Eye (tissue), 1 donor: ENCODE data around the gene NOX5.
A peak's percentile ranks its signal among the peaks of the same experiment; 100 is the strongest.
"Not testable (repeated sequence)": the region's sequence is repeated elsewhere in the genome, so short reads cannot be mapped to it uniquely, and the experiment has no call there.

Source experiments
- DNase-seq: peaks from one replicate; pipeline ENCODE4 v3.0.0-alpha.2; 2015

The NOX5 gene

DNA sequence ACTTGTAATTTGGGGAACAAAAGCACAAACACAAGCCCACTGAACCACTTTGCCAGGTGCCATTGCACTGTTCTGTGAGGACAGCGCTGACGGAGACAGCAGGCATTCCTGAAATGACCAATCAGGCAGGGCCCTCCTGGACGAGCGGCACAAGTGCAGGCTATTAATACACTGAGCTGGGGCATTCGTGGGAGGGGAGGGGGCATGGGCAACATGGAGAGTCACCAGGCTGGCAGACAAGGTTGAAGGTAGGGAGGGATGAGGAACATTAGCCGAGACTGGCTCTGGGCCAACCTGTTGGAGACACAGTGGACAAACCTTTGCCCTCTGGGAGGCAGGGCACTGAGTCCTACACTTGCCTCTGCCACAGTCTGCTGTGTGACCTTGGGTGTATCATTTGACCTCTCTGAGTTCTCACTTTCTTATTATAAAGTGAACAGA lies 45.6 kb downstream of the NOX5 start:
- peak; percentile 23 for DNase-seq

DNA sequence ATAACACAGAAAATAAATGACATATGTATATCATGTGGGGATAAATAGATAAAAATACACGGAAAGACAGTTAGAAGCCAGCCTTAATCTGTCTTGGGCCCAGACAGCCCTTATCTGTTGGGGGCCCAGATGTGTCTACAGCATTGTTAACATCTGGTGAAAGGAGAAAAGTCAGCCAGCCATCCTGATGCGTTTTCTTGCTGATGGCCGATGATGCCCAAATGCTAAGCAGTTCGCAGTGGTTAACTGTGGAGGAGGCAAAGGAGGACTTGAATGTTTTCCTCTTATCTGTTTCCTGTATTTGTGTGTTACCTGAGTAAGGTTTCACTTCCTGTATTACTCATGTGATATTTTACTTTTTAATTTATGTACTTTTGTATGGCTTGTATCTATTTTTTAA lies 46.2 kb downstream of the NOX5 start:
- DNase-seq, result no peak

DNA sequence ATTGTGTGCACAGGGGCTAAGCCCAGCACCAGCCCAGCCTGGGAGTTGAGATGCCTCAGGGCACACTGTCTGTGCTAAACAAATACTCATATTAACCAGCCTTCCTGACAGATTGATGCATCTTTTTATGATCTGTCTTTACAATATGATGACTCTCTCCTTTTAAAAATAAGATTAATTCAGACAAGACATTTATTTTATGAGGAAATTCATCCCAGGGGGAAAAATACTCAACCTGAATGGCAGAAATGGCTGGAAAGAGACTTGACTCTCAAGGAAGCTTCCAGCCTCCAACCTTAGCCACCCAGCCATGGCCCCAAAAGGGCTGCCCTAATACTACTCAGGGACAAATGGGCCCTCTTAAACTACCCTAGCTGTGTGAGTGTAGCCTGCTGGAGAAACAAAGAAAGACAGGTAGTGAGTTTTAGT lies 46.9 kb downstream of the NOX5 start:
- no peak for DNase-seq

DNA sequence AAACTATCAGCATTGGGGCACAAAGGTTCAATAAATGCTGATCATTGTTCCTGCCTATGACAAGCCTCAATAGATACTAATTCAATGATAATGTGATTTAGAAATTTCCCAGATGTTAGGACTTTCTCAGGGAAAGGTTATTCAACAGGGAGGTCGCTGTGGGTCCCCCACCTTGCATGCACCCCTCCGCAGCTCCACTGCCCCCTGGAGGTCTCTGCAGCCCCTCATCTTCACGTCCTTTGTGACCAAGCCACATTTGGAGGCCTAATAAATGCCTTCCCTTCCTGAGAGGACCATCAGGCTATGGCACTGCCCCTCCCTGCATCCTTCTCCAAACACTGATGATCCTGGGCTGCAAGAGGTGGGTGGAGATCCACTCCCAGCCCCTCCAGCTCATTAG lies 50.2 kb downstream of the NOX5 start:
- DNase-seq, result no peak

DNA sequence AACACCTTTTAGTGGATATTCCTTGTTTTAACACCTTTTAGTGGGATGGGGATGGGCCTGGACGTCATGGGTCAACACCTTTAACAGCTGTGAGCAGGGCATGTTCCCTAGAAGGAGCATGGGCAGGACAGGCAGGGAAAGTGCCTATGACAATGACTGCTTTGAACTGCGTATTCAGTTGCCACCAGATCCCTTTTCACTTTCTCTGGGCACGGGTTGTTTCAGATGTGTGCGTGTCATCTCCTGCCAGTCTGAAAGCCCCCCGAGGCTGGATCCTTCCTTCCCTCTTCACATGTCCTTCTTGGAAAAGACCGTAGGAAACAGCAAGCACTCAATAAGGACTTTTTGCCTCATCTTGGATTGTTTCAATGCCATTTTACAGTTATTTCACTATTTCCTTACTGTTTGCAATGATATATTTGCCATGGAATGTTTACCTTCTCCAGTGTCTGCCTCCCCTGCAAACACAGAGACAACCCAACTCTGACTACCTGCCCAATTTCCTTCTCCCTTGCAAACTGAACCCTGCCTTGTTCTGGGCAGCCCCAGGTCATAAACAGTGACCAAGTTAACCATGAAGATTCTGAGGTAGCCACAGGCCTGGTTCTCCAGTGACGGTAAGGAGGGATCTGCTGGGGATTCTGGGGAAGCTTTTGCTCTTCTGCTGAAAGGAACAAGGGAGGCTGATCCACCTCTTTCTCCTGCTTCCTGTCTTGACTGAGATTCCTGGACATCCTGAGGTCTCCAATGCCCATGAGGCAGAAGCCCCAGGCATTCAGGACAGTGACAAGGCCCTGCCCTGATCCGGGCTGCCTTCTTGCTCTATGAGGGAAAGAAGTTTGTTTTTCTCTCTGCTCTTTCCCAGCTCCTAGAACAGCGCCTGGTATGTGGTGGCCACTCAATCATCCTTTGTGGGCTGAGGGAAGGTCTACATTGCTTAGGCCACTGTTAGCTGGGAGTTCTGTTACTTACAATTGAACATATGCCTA lies 51.8 kb downstream of the NOX5 start:
- no peak for DNase-seq

DNA sequence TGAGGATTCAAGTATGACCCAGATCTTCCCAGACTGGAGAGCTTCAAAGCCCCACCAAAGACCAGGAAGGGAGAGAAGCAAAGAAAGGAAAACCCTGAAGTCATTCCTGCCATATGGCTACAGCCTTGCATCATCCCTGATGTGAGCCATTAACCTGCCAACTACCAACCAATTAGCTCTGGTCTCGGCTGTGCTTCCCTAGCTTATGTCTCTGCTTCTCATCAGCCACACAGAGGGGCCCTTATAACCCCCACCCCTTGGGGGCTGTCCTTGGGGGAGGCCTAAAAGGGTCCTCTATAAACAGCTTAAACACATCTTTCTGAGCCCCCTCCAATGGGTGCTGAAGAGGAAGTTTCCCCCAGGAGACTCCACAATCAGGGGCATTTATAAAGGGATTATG lies 52.8 kb downstream of the NOX5 start:
- DNase-seq, result no peak

DNA sequence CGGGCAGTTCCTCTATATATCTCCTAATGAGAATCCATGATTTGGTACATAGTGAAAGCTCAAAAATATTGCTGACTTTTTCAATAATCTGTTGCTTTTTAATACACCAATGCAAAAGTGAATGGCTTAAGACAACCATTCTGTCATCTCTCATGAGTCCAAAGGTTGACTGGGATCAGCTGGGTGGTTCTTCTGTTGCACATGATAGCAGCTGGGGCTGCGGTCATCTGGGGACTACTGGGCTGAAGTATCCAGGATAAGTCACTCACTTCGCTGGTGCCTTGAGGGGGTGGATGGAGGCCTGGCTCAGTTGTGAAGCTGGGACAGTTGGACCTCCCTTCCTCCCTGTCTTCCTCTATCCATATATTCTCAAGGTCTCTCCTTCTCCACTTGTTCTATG lies 53.7 kb downstream of the NOX5 start:
- no peak for DNase-seq

DNA sequence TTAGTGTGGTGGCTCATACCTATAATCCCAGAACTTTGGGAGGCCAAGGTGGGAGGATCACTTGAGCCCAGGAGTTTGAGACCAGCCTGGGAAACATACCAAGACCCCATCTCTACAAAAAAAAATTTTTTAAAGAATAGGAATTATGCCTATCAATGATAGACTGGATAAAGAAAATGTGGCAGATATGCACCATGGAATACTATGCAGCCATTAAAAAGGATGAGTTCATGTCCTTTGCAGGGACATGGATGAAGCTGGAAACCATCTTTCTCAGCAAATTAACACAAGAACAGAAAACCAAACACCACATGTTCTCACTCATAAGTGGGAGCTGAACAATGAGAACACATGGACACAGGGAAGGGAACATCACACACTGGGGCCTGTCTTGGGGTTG lies 54.8 kb downstream of the NOX5 start:
- not testable (repeated sequence) for DNase-seq

DNA sequence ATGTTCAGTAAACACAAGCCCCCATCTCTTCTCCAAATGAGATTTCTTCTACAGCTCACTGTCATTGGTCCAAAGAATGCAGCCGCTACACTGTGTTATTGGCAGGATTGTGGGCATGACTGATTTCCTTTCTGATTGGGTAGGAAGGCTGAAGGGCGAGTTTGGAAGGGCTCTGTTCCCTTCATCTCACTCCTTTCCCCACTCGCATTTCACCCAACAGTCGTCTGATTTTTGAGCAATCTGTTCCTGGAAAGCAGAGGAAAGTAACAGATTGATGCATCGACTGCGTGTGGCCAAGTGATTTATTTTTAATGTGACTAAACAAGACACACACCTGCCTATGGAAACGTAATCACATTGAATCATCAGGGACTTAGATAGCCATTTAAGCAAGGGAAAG lies 55.5 kb downstream of the NOX5 start:
- no peak for DNase-seq

DNA sequence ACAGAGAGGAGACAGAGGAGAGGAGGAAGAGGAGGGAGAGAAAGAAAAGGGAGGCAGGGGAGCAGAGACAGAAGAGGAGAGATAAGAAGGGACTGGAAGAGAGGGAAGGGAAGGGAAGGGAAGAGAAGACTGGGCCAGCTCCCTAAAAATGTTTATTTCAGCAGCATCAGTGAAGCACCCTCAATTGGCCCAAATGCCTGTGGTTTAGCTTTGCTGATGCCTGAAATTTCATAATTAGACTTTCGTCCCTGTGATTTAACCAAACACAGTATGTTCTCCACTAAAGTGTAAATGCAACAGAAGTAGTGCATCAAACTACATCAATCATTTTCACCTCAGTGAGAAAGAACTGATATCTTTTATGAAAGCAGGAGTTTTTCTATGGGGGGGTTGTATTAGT lies 55.9 kb downstream of the NOX5 start:
- DNase-seq, result no peak

DNA sequence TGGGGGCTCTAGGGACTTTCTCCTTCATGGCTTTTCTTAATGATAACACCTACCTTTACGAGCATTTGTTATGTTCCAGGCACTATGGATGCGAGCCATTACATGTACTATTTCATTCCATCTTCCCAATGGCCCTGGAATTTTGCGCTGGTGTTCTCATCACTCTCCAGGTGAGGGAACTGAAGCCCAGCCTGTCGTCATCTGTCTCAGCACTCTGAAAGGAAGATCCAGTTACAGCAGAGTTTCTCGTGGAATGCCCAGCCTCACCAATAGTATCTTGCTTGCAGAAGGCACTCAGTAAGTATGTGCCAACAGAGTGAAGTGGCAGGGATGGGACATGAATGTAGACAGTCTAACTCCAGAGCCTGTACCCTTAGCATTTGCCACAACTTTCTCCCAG lies 56.8 kb downstream of the NOX5 start:
- no peak for DNase-seq

DNA sequence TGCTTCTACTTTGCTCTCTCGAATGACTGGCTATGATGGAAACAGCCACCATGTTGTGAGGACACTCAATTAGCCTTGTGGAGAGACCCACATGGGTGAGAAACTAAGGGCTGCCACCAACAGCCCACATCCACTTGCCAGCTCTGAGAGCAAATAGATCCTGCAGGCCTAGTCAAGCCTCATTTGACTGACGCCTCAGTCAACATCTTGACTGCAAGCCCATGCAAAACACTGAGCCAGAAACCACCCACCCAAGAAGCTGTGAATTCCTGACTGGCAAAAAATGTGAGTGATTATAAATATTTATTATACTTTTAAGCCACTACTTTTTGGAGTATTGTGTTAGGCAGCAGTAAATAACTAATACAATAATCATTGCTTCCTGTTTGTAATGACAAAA lies 58.4 kb downstream of the NOX5 start:
- no peak for DNase-seq

DNA sequence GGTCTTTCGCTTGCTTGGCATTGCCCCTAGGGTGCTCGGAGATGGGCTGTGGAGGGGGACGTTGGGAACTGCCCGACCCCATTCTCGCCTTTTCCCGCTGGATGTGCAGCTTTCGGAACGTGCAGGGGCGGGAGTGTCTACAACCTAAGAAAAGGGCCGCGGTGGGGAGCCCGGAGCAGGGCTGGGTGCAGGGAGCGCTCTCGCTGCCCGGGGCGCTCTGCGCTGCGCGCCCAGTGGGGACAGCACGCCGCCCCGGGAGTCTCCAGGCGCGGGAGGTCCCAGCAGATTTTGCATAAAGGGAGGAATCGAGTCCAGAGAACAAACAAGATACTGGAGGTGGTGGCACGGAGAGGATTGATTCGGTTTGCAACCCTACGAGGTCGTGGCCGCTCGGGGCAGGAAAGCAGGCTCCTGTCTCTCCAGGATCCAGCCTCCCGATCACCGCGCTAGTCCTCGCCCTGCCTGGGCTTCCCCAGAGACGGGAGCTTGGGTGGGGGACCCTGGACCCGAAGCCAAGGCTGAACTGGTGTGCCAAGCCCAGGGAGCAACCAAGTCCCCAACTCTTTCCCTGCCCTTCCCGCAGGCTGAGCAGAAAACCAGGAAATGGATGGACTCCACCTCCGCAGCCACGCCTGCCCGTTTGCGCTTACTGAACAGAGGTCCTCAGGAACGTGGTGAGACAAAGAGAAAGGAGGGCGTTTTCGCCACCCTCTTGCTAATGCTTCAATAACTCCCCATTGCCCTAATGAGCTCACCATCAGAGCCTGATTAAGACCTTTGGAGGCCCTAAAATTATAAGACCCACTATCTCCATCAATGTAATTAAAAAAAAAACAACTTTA lies 59.7 kb downstream of the NOX5 start:
- DNase-seq, result peak; percentile 93

DNA sequence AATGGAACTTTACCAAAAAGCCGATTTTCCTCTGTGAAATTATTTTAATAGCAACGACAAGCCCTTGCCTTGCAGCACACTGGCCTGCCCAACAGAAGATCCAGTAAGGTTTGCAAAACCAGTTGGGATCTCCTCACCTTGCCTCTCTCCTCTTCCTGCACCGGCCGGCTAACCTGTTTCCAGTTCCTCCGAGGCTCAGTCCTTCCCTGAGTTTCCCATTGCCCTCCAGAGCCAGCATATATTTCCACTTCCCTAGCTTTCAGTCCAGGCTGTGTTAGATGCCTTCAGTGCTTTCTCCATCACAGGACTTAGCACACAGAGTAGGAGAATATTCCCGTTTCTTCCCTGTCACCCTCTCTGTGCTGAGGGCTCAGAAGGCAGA lies 60.3 kb downstream of the NOX5 start:
- DNase-seq, result peak; percentile 84

DNA sequence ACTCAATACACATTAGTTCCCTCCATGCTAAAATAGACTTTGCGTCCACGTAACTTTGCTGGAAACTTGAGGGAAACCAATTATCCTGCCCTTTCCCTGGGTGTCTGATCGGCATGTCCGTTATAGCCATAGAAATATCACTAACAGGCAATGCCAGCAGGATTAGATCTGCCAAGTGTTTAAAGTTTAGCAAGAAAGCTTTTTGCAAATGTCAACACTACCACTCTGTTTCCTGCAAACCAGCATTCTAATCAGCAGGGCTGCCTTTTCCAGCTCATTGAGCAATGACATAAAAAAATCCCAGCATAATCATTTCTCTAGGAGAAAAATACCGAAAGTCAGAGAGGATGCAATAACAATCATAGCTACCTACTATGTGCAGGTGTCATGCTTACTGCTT lies 60.9 kb downstream of the NOX5 start:
- no peak for DNase-seq

DNA sequence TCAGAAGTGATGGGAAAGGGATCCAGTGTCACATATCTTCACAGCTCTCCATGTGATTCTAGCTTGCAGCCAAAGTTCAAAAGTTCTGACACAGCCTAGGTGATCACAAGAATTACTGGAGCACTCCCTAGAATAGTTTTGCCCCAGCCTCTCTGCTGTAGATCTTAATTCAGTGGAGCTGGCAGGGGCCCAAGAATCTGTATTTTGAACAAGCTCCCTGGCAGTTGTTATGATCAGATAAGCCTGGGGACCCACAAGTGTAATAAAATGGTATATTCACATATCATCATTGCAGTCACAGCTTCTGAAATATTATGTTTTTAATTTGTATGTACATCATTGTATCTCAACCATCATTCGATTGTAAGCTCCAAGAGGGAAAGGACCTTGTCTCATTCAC lies 62.3 kb downstream of the NOX5 start:
- no peak for DNase-seq

DNA sequence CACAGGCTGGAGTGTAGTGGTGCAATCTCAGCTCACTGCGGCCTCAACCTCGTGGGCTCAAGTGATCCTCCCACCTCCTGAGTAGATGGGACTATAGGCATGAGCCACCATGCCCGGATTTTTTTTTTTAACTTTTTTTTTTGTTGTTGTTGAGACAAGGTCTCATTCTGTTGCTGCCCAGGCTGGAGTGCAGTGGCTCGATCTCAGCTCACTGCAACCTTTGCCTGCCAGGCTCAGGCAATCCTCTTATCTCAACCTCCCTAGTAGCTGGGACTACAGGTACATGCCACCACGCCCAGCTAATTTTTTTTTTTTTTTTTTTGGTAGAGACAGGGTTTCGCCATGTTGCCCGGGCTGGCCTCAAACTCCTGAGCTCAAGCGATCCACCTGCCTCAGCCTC lies 64.1 kb downstream of the NOX5 start:
- DNase-seq, result no peak

DNA sequence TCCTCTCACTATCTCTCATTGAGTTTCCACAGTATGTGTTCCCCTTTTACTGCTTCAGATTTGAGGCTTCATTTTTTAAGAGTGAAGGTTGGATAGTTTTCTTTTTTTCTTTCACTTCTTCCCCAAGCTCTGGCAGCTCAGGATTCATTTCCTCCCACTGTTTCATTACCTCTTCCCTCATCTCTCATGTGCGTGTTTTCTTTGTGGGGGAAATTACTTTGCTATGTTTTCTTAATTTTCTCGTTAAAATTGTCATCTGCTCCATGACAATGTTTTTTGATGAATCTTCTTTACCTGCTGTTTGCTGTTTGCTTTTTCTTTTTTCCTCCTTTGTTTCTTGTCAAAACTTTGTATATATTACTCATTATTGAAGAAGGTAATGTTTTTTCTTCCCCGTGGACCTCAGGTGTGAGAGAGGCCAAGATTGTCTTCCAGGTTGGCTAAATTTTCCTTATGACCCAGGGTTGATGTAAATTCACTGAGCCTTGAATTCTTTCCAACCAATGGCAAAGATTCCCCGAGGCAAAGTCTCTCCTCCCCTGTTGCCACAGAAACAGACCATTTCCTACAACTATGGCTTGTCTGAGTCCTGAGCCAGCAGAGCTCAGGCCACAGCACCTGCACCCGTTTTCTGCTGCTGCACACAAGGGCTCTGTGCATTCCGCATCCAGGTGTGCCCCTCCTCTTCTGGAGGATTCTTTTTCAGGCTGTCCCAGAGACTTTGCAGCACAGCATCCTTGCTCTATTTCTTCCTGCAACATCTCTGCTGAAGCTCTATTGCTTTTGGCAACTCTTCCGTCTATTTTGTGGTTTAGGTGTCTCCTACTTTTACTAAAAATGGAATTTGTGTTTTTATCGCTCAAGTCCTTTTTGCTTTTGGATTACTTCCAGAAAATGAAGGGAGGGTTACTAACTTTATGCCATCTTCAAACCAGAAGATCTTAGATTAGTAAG lies 66.1 kb downstream of the NOX5 start:
- DNase-seq, result peak; percentile 46

DNA sequence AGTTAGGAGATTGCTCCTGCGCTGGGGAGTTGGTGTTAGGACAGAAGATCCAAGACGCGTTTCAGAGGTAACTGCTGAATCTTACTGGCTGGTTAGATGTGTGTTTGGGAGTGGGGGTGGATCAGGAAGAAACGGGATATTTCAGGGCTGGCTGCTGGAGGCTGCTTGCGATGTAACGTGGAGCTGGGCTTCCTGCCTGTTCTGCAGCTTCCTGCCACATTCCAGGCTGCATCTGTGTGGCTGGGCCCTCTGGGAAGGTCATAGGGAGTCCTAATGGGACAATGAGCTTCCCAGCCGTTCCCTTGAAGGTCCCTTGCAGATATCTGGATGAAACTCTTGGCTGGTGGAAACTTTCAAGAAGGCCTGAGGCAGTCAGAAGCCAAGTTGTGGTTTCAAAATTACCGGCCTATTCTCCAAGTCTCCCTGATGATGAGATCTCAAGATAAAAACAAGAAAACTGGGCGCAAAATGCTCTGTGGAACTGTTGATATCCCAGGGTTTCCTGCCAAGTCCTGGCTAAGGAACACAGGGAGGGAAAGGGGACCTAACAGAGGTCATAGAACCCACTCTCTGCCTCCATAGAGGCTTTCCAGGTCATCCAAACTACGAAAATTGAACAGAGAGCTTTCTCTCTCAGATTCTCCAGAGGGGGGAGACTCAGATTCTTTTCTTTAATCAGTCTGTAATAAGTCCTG lies 67.0 kb downstream of the NOX5 start:
- peak; percentile 63 for DNase-seq

DNA sequence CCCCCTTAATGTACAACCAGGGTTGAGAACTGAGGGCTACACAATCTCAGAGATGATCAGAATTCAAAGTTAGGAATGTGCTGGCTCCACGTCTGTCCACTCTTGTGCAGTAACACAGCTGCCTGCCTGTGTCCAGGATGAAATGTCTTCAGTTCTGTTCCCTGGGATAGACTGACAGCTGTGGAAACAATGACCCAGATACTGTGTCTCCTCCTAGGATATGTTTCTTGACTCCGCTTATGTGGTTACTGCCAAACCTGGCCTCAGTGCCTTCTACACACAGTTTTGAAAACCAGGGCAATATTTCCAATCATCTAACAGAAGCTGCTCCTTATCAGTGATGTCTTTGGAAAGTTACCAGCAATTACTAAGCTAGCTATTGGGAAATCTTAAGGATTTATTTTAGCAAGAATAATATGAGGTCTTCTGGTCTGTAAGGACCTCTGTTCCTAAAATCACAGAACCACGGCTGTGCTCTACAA lies 67.6 kb downstream of the NOX5 start:
- DNase-seq, result no peak

DNA sequence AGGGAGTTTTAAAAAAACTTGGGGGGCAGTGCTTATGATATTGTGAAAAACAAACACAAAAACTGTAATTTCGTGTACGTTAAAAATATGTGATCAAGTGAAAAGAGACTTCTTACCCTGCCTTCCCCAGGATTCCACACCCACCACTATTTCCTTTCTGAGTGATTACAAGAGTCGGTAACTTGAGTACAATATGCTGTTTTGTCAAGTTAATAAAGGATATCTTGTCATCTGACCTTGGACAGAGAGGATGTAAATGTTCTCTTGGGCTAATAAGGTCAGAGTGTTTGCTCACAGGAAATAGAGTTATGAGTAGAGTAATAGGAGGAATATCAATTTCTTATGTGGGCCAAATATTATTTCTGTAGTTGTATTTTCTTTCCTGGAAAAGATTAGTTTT lies 68.1 kb downstream of the NOX5 start:
- peak; percentile 29 for DNase-seq
